NCI-H1105 treated with DMSO at 0.1 percent for 48 hours (cell line): Measurements from ENCODE around the gene TUB.

ENCODE experiments used
- DNase-seq: peaks from one replicate; lab custom pipeline; 2025; lab: John Stamatoyannopoulos, UW

The TUB gene, protein sequence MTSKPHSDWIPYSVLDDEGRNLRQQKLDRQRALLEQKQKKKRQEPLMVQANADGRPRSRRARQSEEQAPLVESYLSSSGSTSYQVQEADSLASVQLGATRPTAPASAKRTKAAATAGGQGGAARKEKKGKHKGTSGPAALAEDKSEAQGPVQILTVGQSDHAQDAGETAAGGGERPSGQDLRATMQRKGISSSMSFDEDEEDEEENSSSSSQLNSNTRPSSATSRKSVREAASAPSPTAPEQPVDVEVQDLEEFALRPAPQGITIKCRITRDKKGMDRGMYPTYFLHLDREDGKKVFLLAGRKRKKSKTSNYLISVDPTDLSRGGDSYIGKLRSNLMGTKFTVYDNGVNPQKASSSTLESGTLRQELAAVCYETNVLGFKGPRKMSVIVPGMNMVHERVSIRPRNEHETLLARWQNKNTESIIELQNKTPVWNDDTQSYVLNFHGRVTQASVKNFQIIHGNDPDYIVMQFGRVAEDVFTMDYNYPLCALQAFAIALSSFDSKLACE

DNA sequence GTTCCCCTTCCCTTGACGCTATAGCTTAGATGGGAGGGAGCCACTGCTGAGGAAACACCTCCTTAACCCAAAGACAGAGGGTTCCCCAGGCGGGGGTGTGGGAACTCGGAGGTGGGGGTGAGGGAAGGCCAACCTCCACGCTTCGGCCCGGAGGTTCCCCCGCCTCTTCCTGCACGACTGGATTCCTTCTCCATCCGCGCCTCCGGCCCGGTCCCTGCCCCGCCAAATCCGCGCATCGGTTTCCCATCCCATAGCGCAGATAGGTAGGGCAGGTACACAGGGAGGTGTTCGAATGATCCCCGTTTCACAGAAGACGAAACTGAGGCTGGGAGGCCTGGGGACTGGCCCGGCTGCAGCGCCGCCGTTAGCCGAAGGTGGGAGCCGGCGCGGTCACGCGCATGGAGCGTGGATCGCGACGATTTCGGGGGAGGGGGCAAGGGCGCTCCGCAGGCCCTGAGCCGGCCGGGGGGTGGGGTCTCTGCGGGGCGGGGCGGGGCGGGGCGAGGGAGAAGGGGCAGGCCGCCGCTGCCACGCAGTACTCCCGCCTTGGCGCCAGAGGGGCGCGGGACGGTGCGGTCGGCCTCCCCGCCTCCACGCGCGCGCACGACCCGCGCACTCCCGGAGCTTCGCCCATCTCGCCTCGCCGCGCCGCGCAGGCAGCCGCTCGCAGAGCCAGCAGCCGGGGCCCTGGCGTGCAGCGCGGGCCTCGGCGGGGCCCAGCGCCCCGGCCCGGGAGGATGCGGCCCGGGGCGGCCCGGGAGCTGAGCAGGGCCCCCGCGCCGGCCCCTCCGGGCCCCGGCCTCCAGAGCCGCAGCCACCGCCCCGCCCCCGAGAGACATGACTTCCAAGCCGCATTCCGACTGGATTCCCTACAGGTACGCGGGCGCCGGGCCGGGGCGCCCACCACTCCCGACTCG is at the start of gene TUB:
TUB (plus strand) TSS at position 538 of the 917 bp plus-strand sequence; CDS start at position 838, 300 bp downstream.
- peak; percentile 37 for DNase-seq

DNA sequence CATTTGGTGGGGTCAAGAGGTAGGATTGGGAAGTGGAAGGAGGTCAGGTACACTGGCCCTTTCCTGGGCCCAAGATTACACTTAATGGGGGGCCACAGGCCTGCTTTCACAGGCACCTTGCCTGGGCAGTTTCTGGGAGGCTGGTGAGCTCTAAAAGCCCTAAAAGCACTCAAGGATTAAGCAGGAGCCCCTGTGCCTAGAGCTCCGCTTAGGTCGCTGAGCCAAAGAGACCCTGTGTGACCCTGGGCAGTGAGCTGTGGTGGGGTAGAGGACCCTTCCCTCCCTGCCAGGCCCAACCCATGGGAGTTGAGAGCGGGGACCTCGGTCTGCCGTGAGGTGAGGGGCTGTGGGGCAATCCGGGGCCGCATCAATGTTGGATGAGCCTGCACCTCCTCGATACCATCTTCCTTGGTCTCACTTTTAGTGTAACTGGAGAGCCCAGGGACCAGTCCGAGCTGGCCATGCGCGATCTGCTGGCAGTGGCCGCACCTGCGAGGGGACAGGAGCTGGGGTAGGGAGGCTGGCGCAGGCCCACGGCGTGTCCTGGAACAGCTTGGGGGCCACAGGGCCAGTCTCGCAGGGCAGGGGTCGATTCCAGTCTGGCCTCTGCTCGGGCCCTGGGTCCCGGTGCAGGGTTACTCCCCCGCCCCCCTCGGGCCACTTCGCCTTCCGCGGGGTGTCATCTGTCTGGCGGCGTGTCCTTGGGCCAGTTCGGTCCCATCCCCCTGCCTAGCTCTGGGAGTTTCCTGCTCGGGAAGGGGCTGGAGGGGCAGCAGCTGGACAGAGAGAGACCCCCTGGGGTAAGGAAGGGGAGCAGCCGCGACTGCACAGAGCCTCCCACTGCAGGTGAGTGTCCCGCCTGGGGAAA is 49.5 kb upstream of the TUB start:
- no peak for DNase-seq

DNA sequence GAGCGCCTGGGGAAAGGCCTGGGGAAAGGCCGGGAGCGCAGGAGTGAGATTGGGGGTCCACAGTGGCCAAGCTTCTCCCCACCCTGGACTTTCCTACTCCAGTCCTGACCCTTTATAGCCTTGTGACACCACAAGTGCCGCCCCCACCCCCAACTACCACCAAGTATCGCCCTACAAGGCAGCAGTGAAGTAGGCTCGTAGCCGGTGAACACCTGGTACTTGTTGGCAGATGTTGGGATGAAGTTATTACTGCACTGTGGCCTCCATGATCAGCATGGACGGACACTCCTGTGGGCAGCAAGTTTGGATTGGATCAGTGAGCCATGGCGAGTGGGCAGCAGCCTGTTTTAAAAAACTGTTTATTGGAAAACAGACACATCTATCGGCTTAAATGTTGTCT is 48.9 kb upstream of the TUB start:
- DNase-seq, result no peak

DNA sequence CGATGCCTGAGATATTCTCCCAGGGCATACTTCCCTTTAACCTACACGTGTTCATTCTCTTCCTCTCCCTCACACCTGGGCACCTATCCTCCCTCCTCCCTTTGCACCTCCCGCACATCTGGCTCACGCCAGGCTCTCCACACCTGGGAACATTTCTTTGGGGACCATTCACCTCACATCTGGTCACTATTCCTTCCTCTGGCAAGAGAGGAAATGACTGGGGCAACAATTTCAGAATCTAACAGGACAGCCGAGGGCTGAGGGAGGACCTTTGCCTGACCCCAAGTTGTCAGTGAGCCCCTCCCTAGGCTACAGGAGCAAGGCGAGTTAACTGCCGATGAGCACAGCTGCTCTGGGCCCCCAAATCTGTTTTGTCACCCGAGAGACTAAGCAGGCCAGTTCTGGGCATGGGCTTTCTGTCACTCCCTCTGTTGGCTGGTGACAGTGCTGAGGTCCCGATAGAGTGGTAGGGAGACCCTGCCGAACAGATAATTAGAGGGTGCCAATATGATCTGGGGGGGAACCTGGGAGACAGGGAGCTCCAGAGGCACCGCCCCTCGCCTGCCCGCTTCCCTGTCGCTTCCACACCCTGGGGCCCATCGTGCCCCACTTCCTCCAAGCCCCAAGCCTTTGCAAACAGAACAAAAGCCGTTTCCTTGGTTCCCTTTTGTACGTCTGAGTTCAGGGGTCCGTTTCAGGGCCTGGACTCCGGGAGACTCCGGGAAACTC is 48.3 kb upstream of the TUB start:
- no peak for DNase-seq

DNA sequence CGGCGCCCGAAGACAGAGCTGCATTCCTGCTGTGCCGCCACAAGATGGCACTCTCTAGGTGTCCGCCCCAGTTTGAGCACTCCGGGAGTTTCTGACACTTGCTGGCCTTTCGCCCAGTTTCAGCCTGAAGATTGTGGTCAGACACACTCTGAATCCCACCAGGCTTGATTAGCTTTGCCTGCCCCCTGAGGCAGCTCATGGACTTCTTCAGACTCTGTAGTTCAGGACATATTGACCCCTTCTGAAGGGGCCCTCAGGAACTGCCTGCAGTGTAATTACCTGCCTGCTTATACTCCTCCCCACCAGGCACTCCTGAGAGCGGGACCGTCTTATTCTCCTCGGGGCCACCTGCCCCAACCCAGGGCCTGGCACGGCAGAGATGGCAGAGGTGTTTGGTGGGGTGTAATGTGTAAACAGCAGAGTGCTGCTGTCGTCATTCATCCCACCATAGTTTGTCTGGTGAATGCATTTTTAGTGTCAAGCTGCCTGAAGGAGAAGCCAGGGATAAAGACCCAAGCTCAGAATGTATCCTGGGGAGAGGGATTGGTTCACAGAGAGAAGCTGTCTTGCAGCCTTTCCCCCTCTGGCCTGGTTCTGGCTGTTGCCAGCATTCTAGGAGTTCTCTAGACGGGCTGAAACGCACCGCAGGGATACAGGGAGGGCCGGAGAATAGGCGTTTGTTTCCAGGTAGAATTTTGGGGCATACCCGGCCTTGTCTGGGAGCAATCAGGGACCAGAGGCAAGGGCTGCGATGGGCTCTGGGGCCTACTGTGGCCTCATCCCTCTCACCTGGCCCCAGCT is 47.5 kb upstream of the TUB start:
- DNase-seq, result peak; percentile 81

DNA sequence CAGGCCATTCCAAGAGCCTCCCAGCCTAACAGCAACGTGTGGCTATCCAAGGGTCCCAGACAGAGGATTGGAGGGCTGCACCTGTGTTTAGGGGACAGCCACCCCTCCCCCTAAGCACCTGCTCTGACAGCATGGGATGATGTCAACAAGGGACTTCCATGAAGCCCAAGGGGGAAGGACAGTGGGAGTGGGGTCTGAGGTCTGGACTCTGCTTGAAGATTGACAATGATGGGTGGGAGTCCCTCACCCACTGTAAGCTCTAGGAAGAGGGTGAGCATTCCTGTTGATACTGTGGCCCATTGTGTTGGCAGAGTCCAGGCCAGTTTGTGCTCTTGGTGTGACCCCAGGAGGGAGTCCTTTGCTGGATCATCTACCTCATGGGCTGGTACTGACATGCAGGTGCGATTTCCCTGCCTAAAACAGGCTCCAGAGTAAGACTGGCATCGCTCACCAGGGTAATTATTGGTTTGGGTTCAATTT is 46.9 kb upstream of the TUB start:
- DNase-seq, result no peak

DNA sequence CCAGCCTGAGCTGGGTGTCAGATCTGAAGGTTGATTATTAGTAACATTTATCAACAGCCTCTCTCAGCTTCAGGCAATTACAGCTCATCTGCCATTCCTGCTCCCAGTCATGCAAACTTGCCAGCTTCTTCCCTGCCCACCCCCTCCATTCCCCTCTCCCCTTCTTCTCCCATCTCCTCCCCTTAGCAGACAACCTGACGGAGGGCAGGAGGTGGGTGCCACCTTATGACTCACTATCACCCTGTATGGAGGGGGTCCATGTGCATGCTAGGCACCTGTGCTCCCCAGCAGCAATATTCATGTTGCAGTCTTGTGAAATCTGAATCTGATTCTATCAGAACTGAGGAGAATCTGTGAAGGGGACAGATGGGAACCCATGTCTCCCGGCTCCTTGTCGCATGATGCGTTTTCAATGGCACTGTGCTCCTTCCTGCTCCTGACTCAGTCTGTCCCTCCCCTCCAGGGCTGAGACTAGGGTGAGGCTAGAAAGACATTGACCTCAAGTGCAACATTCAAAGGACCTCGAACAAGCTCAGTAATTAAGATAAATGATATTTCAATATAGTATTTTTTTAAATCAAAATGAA is 46.3 kb upstream of the TUB start:
- no peak for DNase-seq

DNA sequence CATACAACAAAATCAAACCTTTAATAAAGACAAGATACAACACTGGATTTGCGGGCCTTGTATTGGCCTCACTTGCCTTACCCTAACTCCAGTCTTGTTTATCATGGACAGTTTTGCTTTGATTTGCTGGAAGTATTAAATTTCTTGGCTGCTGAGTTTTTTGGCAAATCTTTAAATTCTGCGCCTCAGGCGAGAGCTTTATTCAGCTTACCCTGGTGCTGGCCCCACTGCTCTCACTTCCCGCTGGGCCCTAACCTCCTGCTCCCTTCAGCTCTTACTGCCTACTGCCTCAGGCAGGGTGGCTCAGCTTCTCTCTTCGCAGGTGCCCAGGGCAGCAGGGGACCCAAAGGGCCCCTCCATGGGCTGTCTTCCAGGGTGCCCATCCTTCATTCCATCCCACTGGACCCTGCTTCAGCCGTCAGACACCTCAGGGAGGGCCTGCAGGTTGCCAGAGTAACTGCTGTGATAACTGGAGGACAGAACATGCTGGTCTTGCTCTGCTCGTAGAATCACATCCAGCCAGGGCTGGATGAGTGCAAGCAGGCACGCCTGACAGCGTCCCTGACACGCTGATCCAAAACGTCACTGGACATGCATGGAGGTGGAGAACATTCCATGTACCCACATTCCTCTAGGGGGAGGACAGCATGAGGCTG is 45.7 kb upstream of the TUB start:
- no peak for DNase-seq

DNA sequence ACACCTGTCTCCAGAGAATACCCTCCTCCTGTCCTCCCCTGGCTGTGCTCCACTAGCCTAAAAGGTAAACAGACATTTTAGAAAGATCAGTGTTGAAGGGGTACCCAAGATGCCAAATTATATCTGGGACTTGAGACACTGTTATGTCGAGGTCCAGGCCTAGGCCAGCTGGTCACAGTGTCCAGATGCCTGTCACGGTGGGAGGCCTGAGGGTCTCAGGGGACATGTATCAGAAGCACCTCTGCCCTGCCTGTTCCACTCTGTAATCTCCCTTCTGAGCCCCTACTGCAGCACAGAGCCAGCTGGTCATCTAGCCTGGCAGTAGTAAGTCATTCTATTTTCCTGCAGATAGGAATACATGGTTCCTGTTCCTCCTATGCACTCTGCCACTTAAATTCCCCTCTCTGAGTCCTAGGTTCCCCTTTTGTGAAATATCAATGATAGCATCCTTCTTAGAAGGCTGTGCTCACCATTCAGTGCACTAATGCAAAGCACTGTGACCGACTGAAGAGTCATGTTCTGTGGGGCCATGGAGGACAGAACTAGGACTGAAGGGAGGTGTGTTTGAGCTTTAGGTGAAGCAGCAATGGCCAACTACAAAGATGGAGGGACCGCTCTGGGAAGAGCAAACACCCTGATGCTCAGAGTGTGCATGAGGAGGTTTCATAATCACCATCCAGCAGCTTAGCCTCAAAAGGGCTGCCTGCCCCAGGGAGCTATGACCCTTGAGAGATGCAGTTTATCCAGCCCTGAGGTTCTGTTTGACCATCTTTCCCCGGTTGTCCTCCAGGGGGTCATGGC is 44.8 kb upstream of the TUB start:
- no peak for DNase-seq

DNA sequence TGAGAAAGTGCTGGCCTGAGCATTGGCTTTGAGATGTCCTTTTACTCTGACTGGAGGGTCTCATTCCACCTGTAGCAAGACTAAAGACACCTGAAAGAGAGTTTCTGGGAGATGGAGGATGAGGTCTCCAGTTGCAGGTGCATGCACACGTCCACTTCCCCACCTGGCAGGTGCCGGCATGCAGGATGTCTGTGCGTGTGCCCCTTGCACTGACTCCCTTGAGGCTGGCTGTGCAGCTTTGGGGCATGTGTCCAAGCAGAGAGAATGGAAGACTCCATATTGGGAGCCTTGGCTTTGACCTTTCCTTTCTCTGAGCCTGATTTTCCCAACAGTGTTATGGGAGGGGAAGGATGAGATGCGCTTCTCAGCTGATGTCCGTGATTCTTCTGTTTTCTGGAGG is 44.0 kb upstream of the TUB start:
- no peak for DNase-seq

DNA sequence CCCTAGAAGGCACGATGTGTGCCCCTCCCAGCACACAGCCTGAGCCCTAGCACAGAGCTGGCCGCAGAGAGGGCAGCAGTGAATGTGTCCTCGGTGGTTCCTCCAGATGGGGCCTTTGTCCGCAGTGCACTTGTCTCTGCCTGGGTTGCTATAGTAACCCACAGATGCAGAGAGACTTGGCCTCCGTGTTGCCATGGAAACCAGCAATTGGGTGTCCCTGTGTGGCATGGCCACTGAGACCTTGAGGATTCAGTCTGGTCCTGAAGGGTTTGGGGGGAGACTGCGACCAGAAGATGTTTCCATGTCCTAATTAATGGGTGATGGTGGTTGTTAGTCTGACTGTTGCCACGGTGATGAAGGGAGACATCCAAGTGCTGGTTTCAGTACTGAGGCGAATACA is 42.6 kb upstream of the TUB start:
- peak; percentile 21 for DNase-seq

DNA sequence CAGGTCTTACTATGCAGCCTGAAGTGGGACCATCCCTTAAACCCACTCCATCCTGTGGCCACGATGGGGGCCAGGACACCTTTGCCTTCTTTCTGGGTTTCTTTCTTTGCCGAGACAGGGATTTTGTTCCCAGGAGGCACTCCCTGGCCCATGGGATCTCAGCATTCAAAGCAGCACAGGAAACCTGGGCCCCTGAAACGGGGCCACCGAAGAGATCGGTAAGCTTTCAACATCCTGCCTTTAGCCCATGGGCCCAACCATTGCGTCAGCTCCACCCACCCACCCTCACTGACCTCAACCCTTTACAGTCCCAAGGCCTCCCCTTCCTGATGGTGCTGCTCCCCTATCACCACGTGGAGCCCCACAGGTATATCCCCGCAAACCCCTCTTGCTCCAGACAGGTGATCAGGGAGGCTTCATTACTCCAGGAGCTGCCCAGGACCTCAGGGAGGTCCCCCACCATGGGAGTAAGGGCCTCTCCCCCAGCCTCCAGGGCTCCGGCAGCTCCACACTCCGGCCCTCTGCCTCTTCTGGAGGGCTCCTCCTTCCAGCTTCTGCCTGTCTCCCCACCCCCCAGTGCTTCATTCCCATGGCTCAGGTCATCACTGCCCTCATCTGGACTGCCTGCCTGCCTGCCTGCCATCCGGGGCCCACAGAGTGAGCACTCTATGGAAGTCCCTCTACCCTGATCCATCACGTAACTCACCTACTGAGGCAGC is 42.0 kb upstream of the TUB start:
- DNase-seq, result no peak

DNA sequence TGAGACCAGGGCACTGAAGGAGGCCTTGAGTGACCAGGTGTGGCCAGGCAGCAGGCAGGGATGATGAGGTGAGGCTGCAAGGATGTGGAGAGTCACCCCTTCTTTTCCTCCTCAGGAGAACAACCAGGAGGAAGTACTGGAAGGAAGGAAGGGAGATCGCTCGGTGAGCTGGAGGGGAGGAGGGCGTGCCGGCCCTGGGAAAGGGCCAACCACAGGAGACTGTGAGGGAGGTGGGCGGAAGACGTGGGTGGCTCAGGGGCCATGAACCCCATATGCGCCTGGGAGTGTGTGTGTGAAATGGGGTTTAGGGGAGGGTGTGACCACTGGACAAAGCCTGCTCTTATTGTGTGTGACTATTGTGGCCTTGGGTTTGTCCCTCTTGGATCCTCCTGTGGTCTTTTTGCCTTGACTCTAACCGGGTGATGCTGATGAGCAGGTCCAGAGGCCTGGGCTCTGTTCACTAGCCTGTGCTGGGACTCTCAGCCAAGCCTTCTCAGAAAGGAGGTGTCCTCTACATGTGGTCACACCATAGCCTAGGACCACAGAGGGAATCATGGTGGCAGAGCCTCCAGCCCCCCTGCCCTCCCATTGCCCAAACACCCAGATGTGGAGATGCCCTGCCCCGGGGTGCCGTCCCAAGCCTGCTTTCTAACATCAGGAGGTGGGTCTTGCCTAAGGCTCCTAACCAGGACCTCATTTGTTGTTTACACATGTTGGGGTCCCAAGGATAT is 41.3 kb upstream of the TUB start:
- DNase-seq, result no peak

DNA sequence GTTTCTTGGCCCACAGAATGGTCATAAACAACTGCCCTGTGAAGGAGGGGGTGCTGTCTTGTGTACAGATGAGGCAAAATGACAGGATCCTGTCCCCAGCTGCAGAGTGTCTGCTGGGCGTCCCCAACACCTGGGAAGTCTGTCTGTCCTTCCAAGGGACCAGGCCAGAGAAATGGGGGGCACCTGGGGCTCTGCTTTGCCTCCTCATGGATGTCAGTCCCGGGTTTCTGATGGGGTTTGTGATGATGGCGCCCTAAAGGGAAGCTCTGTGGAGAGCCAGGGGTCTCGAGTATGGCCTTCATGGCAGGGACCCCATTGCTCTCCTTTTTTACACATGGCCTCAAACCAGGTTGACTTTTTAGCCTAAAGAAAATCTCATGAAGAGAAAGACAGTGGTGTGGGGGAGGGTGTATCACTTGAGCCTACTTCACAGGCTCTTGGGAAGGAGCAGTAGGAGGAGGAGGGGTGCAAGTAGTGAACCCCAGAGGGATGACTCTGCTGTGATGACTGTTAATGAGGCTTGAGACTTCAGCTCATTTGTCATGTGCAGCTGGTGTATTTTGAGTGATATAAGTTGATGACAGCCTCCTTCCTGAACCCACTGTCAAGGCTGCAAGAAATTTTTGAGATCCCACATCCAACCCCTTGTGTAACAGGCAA is 40.6 kb upstream of the TUB start:
- no peak for DNase-seq

DNA sequence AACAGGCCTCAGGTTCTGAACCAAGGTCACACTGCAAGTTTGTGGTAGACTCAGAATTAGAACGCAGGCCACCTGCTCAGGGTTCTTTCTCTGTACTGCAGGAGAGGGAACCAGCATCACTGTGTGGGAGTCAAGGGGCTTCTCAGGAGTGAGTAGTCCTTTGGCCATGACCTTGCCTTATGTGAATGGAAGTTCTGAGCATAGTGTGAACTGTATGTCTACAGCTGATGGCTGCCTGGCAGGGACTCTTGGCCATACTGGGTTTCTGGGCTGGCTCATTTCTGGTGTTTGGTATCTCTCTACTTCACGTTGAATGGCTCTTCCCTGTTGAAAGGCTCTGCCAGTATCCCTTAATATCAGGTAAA is 40.1 kb upstream of the TUB start:
- DNase-seq, result no peak

DNA sequence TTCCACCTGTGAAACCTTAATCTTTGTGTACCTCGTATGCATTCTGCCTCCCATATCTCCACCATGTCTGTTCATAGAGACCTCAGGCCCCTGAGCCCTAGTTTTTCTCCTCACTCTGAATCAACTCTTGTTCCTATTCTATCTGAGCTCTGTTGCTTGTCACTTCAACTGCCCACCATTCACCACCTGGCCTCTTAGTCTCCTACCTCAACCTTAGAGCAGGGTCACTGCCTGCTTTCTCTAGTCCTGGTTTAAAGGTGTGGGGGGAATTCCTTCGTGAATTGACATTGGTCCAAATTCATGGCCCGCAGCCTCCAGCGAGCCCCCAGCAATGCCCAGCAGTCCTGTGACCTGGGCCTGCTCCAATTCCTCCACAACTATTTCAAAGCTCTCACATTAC is 39.4 kb upstream of the TUB start:
- DNase-seq, result no peak

DNA sequence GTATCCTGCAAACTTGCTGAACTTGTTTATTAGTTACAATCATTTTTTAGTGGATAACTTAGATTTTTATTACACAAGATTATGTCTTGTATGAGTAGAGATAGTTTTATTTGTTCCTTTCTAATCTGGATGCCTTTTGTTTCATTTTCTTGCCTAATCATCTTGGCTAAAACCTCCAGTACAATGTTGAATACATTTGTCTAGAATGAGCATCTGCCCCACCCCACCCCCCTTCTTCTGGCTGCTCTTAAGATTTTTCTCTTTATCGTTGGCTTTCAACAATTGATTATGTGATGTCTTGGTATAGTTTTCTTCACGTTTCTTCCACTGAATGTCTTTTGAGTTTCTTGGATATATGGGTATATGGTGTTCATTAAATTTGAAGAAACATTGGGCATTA is 37.3 kb upstream of the TUB start:
- DNase-seq, result no peak
